Measurements from ENCODE around the gene RGMA. TPM values are rescaled to one million over a fixed set of nuclear protein-coding genes. Genes with fewer than 3 reads are reported as not detected.

RGMA gene
- total RNA-seq, 1 experiment from 2014 or later = 3.3 TPM

DNA sequence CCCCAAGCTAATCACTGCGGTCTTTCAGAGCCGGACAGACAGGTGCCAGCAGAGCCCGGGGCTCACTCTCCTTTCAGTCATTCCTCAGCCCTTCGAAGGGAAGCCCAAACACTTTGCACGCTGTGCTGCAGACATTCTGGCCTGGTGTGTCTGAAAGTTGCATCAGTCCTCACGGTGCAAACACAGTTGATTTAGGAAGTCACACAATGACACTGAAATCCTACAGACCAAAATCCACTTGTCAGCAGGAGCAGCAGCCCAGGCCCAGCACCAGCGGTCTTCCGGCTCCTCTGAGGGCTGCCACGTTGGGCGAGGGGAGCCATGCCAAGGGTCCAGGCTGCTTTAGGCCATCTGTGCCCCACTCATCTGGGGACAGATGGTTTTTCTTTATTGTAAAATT lies 61.6 kb downstream of the RGMA start:
- no peak overlapping the region for H3K4me3 ChIP-seq

DNA sequence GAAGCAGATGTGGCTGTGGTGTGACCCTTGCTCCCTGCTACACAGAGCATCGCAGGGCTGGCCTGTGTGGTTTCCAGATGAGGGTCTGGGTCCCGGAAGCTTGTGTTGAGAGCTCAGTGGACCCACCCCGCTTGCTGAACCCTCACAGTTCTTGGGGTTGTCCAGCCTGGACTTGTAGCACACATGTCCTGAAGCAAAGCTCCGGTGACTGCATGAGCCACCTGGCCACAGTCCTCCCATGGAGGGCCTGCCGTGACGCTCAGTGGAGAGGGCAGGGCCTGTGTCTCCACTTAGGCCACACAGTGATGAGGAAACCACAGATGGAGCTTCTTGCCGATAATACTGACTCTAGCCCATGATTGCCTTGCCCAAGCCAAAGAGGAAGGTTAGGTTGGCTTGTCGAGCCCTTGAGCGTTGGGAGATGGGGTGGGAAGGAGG lies 62.6 kb downstream of the RGMA start:
- POLR2A ChIA-PET (ENCODE audit: unreplicated experiment) = no interaction called here

More for the DNA sequence above, 61.6 kb downstream of the RGMA start:
- Histone ChIP-seq H3K79me2 (ENCODE audit: low read depth) (0 out of 2 replicates have a peak, but pooled peaks cover 3% of the 10 kb centered on the region), H3K9me2 (ENCODE audit: insufficient read depth) (no peaks in the 10 kb centered on the region), H3K27ac (no peak overlapping the region), H3F3A (ENCODE audit: insufficient read depth, low read depth) (peaks cover 38% of the 10 kb centered on the region), H4K20me1 (ENCODE audit: insufficient read depth) (peaks cover 33% of the 10 kb centered on the region), H3K4me1 (replicated peaks; ENCODE audit: insufficient read depth) (no peaks in the 10 kb centered on the region), H3K36me3 (ENCODE audit: low read depth) (peaks cover 28% of the 10 kb centered on the region), H3K4me2 (no peak overlapping the region), H3K27me3 (ENCODE audit: insufficient read depth, low read depth) (no peaks in the 10 kb centered on the region), H2AFZ (no peak overlapping the region), H3K9me3 (ENCODE audit: insufficient read depth, low read depth) (no peaks in the 10 kb centered on the region)
- ChIA-PET CTCF (interaction anchor here (1.4 kb wide), 1 partner anchor 1093 kb away, joined by 3 read pairs; no protein-coding TSS in a partner anchor), POLR2A (ENCODE audit: unreplicated experiment) (no interaction called here)
- DNase-seq = no peak
- TF ChIP-seq, protein P1, sequence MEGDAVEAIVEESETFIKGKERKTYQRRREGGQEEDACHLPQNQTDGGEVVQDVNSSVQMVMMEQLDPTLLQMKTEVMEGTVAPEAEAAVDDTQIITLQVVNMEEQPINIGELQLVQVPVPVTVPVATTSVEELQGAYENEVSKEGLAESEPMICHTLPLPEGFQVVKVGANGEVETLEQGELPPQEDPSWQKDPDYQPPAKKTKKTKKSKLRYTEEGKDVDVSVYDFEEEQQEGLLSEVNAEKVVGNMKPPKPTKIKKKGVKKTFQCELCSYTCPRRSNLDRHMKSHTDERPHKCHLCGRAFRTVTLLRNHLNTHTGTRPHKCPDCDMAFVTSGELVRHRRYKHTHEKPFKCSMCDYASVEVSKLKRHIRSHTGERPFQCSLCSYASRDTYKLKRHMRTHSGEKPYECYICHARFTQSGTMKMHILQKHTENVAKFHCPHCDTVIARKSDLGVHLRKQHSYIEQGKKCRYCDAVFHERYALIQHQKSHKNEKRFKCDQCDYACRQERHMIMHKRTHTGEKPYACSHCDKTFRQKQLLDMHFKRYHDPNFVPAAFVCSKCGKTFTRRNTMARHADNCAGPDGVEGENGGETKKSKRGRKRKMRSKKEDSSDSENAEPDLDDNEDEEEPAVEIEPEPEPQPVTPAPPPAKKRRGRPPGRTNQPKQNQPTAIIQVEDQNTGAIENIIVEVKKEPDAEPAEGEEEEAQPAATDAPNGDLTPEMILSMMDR (conservative IDR thresholded peaks at IDR 0.05) = no peak
- BruUV-seq (replicated peaks) = no TSS peak
- intact Hi-C loops (cut with micrococcal nuclease; ENCODE audit: unreplicated experiment) = no loop called here

DNA sequence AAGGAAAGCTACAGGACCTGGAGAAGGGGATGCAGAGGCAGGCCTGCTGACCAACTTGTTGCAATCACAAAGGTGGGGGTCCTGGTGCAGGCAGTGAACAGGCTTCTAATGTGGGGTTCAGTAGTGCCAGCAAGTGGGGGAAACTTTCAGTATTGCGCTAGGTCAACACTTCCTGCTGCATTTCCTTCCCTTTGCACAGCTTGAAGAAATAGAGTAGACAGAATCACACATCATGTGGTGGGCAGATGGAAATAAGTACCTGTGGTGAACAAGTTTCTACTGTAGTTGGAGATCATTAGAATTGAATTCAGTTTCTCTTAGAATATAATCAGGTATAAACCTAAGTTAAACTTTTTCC lies 63.4 kb downstream of the RGMA start:
- DNase-seq = no peak
- Histone ChIP-seq H3F3A (ENCODE audit: insufficient read depth, low read depth) (peaks cover 48% of the 10 kb centered on the region), H3K4me2 (no peak overlapping the region), H2AFZ (no peak overlapping the region), H3K9me2 (ENCODE audit: insufficient read depth) (no peaks in the 10 kb centered on the region), H3K4me3 (no peak overlapping the region), H4K20me1 (ENCODE audit: insufficient read depth) (peaks cover 49% of the 10 kb centered on the region), H3K27me3 (ENCODE audit: insufficient read depth, low read depth) (no peaks in the 10 kb centered on the region), H3K4me1 (replicated peaks; ENCODE audit: insufficient read depth) (no peaks in the 10 kb centered on the region), H3K9me3 (ENCODE audit: insufficient read depth, low read depth) (no peaks in the 10 kb centered on the region), H3K27ac (no peak overlapping the region), H3K79me2 (ENCODE audit: low read depth) (0 out of 2 replicates have a peak, but pooled peaks cover 9% of the 10 kb centered on the region), H3K36me3 (ENCODE audit: low read depth) (peaks cover 44% of the 10 kb centered on the region)
- no peak for TF ChIP-seq EZH2 (IDR thresholded peaks at IDR 0.05; ENCODE audit: low read depth)
- TF ChIP-seq, protein P1 (conservative IDR thresholded peaks at IDR 0.05) = no peak
- POLR2A ChIA-PET (ENCODE audit: unreplicated experiment) = no interaction called here
- intact Hi-C loops (cut with micrococcal nuclease; ENCODE audit: unreplicated experiment) = no loop called here
- CTCF ChIA-PET = no interaction called here
- no TSS peak for BruUV-seq (replicated peaks)

More for the DNA sequence above, 62.6 kb downstream of the RGMA start:
- TF ChIP-seq, protein P1 (conservative IDR thresholded peaks at IDR 0.05) = no peak
- TF ChIP-seq EZH2 (IDR thresholded peaks at IDR 0.05; ENCODE audit: low read depth) = no peak
- peaks cover 42% of the 10 kb centered on the region for H3F3A ChIP-seq (ENCODE audit: insufficient read depth, low read depth)
- no peak for DNase-seq
- CTCF ChIA-PET = no interaction called here
- intact Hi-C loops (cut with micrococcal nuclease; ENCODE audit: unreplicated experiment) = no loop called here
- no peak overlapping the region for H2AFZ ChIP-seq
- H3K9me3 ChIP-seq (ENCODE audit: insufficient read depth, low read depth) = no peaks in the 10 kb centered on the region
- no peak overlapping the region for H3K4me2 ChIP-seq
- no TSS peak for BruUV-seq (replicated peaks)
- H3K36me3 ChIP-seq (ENCODE audit: low read depth) = peaks cover 37% of the 10 kb centered on the region
- peaks cover 41% of the 10 kb centered on the region for H4K20me1 ChIP-seq (ENCODE audit: insufficient read depth)
- no peaks in the 10 kb centered on the region for H3K4me1 ChIP-seq (replicated peaks; ENCODE audit: insufficient read depth)
- H3K27me3 ChIP-seq (ENCODE audit: insufficient read depth, low read depth) = no peaks in the 10 kb centered on the region
- 0 out of 2 replicates have a peak, but pooled peaks cover 9% of the 10 kb centered on the region for H3K79me2 ChIP-seq (ENCODE audit: low read depth)
- H3K27ac ChIP-seq = no peak overlapping the region
- no peaks in the 10 kb centered on the region for H3K9me2 ChIP-seq (ENCODE audit: insufficient read depth)
- H3K4me3 ChIP-seq = no peak overlapping the region

Measured in PC-9 (cell line).